HG03060 (cell line): ENCODE measurements around the gene PFDN2.
"Not testable (repeated sequence)": the region's sequence is repeated elsewhere in the genome, so short reads cannot be mapped to it uniquely, and the experiment has no call there.

Experiments used
- ATAC-seq: cut with Tn5 transposase; IDR thresholded peaks from one replicate; pipeline ENCODE4 v1.9.1; 2021; ENCODE audit warnings: low read depth, moderate number of reproducible peaks; ENCODE audit not compliant: unreplicated experiment

Gene PFDN2

DNA sequence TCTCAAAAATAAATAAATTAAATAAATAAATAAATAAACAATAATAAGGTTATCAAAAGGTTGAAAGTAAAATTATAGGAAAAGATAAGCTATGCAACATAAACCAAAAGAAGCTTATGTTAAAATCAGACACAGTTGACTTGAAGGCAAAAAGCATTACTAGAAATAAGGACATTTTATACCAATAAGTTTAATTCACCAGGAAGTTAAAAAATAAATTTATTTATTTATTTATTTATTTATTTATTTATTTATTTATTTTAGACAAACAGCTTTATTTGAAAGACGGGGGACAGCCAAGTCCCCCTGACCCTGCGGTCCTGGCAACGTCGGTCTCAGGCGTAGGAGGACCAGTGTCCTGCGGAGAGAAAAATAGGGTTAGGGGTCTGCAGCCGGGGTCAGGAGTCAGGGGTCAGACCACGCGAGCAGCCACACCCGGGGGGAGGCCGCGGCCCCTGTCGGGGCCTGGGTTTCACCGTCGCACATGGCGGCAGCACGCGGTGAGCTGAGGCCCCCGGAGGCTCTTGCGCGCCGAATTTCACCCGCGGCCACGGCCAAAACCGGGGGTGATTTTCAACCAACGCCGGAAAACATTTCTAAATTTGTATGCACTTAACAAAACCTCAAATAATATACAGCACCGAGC, 23.0 kb upstream of the PFDN2 start:
- no peak for ATAC-seq

DNA sequence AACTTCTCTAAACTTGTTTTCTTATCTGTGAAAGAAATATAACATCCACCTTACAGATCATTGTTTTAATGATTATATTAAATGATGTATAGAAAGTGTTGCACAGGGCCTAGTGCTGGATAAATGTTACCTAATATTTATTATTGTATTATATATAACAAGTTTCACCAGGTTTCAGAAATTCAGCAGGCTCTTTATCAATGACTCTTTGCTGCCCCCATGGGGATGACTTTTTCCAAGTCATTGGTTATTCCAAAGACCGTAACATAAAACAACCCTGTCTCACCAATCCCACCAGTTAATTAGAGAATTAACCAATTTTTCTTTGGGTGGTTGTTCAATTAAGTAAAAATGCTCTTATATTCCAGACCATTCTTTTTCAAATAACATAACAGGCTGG, 21.9 kb upstream of the PFDN2 start:
- no peak for ATAC-seq

DNA sequence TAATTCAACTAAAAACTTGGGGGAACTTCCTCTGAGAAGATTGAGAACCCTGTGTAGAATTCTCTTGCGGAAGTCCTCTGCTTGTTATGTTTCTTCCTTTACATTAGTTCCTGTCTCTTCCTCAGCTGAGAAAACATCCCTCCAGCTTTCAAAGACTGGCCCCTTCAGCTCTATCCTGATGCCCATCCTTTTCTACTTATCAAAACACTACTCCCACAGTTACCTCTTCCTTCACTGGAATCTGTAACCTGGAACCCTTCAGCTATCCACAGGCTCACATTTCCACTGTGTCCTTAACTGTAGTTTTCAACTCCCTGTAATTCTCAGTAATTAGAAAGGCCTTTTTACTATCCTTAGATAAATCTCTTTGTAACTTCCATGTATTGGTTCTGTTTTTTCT, 20.6 kb upstream of the PFDN2 start:
- ATAC-seq = no peak

DNA sequence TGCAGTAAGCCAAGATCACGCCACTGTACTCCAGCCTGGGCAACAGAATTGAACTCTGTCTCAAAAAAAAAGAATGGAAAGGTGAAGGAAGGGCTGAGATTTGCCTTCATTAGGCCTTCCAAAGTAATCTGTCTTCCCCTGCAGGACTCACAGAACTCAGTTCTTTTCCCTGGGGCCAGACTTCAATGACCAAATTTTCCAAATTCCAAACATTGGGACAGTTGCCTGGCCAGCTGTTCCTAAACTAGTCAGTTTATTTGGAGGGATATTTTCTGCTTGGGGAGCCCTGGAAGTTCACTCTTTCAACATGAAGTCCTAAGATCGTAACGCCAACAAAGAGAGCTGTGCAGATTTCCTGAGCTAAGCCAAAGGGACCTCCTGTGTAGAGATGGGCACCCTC, 20.0 kb upstream of the PFDN2 start:
- ATAC-seq = no peak

DNA sequence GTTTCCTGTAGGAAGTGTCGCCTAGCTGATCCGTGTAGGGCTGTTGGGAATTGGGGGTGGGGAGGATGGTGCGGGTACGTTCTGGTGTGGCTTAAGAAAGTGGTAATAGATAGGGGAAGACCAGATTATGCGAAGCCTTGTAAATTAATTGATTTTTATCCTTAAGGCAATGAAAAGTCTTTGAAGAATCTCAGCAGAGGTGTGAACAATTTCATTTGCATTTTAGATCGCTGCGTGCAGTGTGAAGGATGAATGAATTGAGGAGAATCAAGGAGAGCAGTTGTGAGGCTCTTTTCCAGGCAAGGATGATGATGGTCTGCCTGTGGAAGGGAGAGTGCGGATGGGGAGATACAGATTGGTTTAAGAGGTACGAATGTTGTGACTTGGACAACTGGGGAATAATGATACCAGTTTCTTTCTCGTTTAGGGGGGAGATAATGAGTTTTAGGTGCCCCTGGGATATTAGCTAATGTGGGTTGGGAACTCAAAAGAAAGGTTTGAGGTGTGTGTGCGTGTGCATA, 15.4 kb upstream of the PFDN2 start:
- ATAC-seq = no peak

DNA sequence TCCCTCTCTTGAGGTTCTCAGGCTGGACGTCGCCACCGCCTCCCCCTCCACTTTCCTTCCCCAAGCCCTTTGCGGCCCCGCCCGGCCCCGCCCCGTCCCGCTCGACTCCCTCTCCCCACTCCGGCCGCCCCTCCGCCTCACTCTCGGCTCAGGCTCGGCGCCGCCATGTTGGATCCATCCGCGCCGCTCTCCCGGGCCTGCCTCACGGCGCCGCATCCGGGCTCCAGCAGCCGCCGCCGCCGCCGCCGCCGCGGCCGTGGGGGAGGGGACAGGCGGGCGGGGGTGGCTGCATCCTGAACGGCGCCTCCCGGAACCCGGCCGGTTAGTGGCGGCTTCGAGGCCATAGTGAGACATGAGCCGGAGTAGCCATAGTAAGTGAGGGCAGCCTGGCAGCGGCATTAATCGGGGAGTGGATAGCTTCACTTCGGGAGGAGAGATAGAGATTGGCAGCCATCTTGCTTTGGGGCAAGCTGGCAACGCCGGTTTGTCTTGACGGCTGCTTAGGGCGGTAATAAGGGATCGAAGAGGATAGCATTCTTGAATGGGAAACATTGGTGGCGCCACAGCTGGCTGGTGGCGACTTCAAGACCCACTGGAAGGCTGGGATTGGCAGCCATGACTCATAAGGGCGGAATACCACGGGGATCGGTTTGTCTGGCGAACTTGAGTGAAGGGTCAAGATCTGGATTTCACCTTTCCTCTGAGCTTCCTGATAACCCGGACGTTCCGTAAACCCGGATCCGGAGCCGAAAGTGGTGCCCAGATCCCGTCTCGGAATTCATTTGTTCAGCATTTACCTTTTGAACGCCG, 14.8 kb upstream of the PFDN2 start, which contains the start of gene DEDD:
TSS of gene DEDD (minus strand) at position 258 of the 810 bp plus-strand sequence. CDS start 8,205 bp downstream, outside the sequence.
- ATAC-seq = peak; percentile 84

DNA sequence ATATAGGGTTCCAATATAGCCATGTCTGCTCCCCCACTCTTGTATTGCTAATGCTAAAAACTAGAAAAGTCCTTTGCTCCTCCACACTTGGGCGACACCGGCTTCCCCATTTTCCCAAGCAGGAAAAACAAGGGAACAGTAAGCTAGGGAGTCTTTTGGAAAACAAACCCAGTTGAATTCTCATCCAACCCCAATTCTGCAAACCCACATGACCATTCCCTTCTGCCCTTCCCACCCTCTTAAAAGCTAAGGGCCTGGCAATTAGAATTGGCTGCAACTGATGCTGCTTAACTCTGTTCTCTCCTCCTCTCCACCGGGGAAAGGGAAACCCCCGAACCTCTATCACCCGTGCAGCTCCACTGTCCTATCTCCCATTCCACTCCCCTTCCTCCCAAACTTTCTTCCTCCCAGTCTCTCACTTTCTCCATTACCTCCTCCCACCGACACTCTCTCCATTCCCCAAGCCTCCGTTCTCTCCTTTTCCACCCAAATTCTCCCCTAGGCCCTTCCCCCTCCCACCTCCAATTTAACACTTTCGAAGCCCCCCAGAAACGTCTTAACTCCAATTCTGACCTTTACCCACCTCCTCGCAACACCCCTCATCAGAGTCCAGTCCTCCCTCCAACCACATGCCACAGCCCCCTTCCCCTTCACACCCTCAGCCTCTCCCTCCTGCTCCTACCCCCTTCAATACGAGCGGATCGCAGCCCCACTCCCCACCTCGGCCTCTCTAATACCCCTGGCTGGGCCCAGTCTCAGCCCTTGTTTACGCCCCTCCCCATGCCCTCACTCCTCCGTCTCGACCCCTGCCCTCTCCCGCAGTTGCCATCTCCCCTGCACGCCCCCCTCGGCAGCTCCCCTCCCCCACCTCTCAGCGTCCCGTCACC, 13.9 kb upstream of the PFDN2 start:
- ATAC-seq = no peak

DNA sequence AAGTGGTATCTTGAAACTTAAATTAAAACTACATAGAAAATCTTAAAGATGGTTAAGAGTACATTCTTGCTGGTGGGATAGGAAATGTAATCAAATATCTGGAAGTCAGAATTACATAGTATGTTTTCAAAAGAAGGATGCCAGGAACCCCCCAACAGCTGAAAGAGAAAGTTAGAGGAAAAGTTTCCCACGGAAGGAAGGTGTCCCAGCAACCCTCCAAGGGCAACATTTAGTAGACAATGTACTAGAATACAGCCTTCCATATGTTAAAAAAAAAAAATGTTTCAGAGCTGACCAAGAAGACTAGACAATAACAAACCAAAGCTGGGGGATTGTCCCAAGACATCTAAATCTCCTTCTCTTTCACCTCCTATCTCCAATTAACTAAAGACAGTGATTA, 12.4 kb upstream of the PFDN2 start:
- no peak for ATAC-seq

DNA sequence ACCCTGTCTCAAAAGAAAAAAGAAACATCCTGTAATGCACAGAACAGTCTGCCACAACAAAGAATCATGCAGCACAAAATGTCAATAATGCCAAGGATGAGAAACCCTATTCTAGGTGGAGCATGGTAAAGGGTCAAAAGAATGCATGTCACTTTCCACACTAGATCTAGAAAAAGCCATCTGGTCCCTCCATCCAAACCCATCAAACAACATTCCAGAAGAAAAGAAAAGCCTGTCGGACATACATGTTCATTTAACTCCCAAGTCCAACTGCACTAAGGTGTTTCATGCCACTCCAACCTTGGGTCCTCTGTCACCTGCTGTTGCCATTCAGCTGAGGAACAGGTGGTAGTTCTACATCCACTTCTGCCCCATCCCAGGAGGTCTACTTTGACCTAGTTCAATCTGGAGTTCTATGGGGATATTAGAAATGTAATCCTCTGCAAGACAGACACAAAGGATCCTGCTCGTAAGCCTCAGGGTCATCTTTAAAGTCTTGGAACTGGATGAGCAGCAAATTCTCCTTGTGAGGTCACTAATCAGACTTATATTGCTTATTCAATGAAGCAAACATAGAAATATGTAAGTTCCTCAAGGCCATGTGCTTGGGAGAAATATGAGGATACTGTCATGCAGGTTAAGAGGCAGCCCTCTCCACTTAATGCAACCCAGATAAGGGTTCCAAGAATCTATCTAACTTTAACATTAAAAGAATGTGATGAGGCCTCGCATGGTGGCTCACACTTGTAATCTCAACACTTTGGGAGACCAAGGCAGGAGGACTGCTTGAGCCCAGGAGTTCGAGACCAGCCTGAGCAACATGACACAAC, 11.0 kb upstream of the PFDN2 start:
- no peak for ATAC-seq

DNA sequence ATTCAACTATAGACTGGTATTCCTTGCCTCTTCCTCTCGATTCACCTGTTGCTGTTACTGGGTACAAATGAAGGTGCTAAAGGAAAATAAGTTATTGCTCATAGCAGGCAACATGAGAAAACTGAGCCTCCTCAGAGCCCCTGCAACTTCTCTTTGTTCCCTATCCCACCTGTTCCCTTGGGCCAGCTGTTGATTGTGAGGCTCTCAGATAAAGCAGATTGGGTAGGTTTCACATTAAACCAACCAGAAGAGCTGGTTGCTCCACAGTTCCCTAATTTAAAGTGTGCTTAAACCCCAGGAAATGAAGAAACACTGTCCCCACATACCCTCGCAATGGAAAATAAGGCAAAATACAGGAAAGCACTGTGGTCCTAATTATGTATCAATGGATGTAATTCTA, 9.8 kb upstream of the PFDN2 start:
- no peak for ATAC-seq

DNA sequence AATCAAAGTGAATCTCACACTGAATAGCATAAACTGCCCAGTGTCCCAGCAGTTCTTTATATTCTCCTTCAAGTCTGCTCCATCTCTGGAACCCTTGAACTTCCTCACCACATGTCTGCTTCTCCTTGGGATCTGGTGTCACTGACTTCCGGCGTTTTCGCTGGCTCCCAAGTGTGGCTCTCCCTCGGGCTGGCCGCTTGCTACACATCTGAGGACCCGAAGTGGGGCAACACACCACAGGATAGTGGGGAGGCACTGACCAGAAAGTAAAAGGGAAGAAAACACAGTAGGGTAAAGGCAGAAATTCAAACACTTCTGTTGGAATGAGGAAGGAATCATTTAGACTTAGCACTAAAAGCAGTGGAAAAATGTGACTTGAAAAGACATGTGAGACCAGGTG, 5.1 kb upstream of the PFDN2 start:
- ATAC-seq = no peak

DNA sequence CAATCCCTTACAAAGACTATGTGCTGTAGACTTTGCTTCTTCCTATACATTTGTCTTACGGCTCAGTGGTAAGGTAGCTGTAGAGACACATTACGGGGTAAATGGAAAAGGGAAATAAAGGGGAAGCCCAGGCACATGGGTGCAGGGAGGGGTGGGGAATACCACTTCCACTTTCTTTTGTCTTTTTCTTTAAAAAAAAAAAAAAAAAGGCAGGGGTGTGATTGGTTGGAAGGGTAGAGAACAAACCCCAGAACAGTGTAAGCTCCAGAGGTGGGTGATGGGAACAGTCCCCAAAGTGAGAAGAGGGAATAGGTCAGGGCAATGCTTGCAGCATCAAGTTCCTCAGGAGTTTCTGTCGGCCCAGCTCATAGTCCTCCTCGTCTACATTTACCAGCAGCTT, 4.0 kb upstream of the PFDN2 start:
- ATAC-seq = no peak

DNA sequence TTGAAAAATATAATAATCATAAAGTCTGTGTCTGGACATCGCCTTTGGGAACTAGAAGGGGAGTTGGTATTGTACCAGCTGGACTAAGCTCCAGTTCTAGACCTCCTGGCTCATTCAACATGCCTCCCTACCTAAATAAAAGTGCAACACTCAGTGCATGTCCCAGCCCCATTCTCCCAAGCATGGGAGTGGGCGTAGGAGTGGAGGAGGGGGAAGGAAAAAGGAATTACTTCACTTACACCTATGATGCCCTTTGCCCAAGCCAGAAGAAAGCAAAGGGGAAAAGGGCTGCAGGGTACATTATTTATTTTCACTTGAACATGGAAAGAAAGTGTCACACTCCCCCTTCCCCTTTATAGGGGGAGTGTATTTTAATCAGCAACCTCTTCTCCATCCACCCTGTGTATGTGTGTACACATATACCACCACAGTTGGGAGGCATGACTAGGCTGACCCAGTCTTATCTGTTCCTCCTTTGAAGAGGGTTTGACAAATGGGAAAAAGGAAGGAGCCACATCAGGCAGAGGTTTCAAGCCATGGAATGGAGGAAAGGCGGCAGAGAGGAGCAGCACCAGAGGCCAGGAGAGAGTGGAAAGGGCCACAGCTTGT, 3.3 kb upstream of the PFDN2 start:
- no peak for ATAC-seq

DNA sequence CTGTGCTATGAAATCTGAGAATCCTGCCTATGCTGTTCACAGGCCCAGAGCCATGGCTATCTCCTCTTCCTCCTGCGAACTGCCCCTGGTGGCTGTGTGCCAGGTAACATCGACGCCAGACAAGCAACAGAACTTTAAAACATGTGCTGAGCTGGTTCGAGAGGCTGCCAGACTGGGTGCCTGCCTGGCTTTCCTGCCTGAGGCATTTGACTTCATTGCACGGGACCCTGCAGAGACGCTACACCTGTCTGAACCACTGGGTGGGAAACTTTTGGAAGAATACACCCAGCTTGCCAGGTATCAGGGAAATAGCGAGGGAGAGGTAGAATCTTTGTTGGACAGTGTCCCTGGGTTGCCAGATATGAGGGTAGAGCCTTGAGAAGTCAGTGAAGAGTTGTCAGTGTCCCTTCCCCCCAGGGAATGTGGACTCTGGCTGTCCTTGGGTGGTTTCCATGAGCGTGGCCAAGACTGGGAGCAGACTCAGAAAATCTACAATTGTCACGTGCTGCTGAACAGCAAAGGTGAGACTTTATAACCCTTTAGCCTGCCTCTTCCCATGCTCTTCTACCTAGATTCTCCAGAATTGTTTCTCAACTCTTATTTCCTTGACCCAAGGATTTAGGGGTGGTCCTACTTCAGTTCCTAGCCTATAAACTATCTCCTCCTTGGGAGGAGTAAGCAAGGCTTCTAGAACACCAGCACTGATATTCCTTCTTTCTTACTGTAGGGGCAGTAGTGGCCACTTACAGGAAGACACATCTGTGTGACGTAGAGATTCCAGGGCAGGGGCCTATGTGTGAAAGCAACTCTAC, 1.5 kb upstream of the PFDN2 start:
- ATAC-seq = no peak

DNA sequence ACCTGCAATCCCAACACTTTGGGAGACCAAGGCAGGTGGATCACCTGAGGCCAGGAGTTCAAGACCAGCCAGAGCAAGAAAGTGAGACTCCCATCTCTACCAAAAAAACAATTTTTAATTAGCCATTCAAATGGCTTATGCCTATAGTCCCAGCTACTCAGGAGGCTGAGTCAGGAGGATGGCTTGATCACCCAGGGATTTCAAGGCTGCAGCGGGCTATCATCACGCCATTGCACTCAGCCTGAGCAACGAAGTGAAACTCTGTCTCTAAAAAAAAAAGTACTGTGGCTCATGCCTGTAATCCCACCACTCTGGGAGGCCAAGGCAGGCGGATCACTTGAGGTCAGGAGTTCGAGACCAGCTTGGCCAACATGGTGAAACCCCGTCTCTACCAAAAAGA, 1.9 kb downstream of the PFDN2 start:
- not testable (repeated sequence) for ATAC-seq

DNA sequence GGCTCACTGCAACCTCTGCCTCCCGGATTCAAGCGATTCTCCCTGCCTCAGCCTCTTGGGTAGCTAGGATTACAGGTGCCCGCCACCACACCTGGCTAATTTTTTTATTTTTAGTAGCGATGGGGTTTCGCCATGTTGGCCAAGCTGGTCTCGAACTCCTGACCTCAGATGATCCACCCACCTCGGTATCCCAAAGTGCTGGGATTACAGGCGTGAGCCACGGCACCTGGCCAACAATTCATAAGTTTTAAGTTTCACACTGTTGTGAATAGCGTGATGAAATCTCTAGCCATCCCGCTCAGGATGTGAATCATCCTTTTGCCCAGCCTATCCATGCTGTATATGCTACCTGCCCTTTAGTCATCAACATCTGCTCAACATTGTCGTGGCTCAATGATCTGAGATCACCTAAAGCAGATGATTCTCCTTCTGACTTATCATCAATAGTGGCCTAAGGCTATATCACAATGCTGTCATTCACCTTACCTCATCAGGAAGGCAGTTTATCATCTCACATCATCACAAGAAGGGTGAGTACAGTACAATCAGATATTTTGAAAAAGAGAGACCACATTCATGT, 2.6 kb downstream of the PFDN2 start:
- ATAC-seq = no peak

DNA sequence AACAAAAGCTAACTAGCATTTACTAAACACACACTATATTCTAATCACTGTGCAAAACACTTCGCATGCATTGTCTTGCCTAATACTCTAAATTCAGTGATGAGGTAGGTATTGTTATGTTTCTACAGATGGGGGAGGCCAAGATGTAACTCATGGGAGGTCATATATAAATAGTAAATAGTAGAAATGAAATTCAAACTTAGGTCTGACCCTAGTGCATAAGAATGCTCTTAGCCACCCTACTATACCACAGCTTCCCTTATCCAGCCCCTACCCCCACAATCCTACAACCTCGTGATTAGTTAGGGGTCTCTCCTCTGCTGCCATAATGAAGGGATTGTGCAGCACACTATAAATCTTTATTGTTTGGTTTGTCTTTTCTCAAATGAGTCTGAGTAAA, 3.3 kb downstream of the PFDN2 start:
- no peak for ATAC-seq

DNA sequence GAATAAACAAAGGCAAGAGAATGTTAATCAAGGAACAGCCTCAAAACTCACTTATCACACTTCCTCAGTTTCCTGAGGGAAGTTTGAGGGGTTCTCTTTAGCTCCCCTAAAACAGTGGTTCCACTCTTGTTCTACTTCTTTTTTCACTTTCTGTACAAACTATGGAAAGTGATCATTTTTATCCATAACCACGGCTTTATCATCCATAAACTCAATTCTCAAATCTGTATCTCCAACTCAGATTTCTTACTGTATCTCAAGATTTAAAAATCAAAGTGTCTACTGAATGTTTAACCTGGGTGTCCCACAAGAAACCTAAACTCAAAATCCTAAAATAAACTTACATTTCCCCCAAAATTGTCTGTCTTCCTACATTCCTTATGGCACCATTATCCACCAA, 3.9 kb downstream of the PFDN2 start:
- no peak for ATAC-seq

DNA sequence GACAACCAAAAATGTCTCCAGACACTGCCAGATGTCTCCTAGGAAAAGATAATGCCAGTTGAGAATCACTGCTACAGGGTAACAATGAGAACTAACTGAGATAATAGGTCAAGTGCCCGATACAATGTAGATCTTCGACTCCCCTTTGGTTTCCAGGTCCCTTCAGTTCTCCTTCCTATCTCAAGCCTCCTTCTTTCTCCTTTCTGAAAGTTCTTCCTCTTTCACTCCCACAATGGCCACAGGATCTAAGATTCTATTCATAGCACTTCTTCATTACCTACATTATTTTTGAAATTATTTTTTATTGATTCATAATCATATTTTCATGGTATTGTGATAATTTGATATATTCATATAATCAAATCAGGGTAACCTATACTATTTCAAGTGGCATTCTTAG, 6.3 kb downstream of the PFDN2 start:
- ATAC-seq = no peak
